ENCODE data around the gene FAM20A. TPM values are rescaled to one million over a fixed set of nuclear protein-coding genes. Genes with fewer than 3 reads are reported as not detected.
"Not testable (repeated sequence)": the region's sequence is repeated elsewhere in the genome, so short reads cannot be mapped to it uniquely, and the experiment has no call there.

Gene FAM20A
- total and polyA plus RNA-seq, 9 of the 15 experiments (the other 6 are each of a cell fraction or from before 2014, with no cell fraction given) = 0.07 TPM; not detected in 8

- H3K4me2 ChIP-seq (ENCODE audit: insufficient read depth, low read length); H4K20me1 ChIP-seq (replicated peaks; ENCODE audit: control insufficient read depth, insufficient read depth, low read length); ATAC-seq; H2AFZ ChIP-seq (ENCODE audit: low read depth, low read length); H3K9ac ChIP-seq (ENCODE audit: insufficient read depth in 1 of 2, low read depth in 2 of 2, low read length in 2 of 2); H3K4me1 ChIP-seq (replicated peaks in 1 of 2; ENCODE audit: control insufficient read depth in 2 of 2, insufficient read depth in 2 of 2, low read length in 2 of 2); DNase-seq (ENCODE audit: extremely low read depth in 1 of 4, low spot score in 3 of 4); BruUV-seq (replicated peaks); intact Hi-C loops (cut with micrococcal nuclease); H3K9me1 ChIP-seq (ENCODE audit: control insufficient read depth, insufficient read depth, low read length); POLR2A ChIA-PET; H3K9me3 ChIP-seq (replicated peaks; ENCODE audit: control insufficient read depth, insufficient read depth, low read depth, low read length); FAIRE-seq; H3K27me3 ChIP-seq (ENCODE audit: control insufficient read depth in 2 of 2, insufficient read depth in 2 of 2, low read length in 2 of 2); in situ Hi-C loops (cut with MboI); H3K27ac ChIP-seq (ENCODE audit: extremely low read depth, low read depth, low read length); H3K4me3 ChIP-seq; CTCF ChIA-PET (ENCODE audit: low intra/inter-chr PET ratio): not testable (repeated sequence)
- Histone ChIP-seq H3K36me3 (ENCODE audit: control insufficient read depth, insufficient read depth, low read length) (peaks cover 47% of the 10 kb centered on the region), H3K79me2 (ENCODE audit: control insufficient read depth, insufficient read depth, low read length) (peaks cover 32% of the 10 kb centered on the region)
- TF ChIP-seq POLR2AphosphoS5 (IDR thresholded peaks at IDR 0.05; ENCODE audit: control insufficient read depth, insufficient read depth, low read depth, low read length) = peak; percentile 30; the same call in 1 of the 2 replicates
- WGBS (ENCODE audit: insufficient coverage, low coverage, missing lambda C conversion rate) = 100% methylated on average over 2 of the region's 3 CpGs
Observed at GRCh38 chr17:68517605-68518004, 83.6 kb downstream of the FAM20A start.

- in situ Hi-C loops (cut with MboI) = no loop called here
- Histone ChIP-seq H3K9me1 (ENCODE audit: control insufficient read depth, insufficient read depth, low read length) (no peaks in the 10 kb centered on the region), H3K36me3 (ENCODE audit: control insufficient read depth, insufficient read depth, low read length) (peaks cover 38% of the 10 kb centered on the region), H3K9me3 (replicated peaks; ENCODE audit: control insufficient read depth, insufficient read depth, low read depth, low read length) (no peaks in the 10 kb centered on the region), H3K4me2 (ENCODE audit: insufficient read depth, low read length) (no peak overlapping the region), H3K27me3 (ENCODE audit: control insufficient read depth in 2 of 2, insufficient read depth in 2 of 2, low read length in 2 of 2) (no peaks in the 10 kb centered on the region), H3K4me1 (replicated peaks in 1 of 2; ENCODE audit: control insufficient read depth in 2 of 2, insufficient read depth in 2 of 2, low read length in 2 of 2) (peaks cover 0 to 3% of the 10 kb centered on the region in 2 experiments; a peak in 3 of 5 replicates), H3K27ac (ENCODE audit: extremely low read depth, low read depth, low read length) (no peak overlapping the region), H4K20me1 (replicated peaks; ENCODE audit: control insufficient read depth, insufficient read depth, low read length) (no peaks in the 10 kb centered on the region), H2AFZ (ENCODE audit: low read depth, low read length) (no peak overlapping the region), H3K79me2 (ENCODE audit: control insufficient read depth, insufficient read depth, low read length) (peaks cover 33% of the 10 kb centered on the region), H3K9ac (ENCODE audit: insufficient read depth in 1 of 2, low read depth in 2 of 2, low read length in 2 of 2) (no peak overlapping the region), H3K4me3 (no peak overlapping the region)
- POLR2A ChIA-PET = interaction anchor here (0.6 to 0.7 kb wide), 2 partner anchors 489 to 1618 kb away, joined by 3 read pairs; no protein-coding TSS in a partner anchor
- CTCF ChIA-PET (ENCODE audit: low intra/inter-chr PET ratio) = no interaction called here
- BruUV-seq (replicated peaks) = no TSS peak
- ATAC-seq = no peak
- intact Hi-C loops (cut with micrococcal nuclease) = no loop called here
- 94% methylated on average over 1 of the region's 1 CpG for WGBS (ENCODE audit: insufficient coverage, low coverage, missing lambda C conversion rate)
- no peak for FAIRE-seq
- DNase-seq (ENCODE audit: extremely low read depth in 1 of 4, low spot score in 3 of 4) = no peak
- TF ChIP-seq NFE2L1 (tag; IDR thresholded peaks at IDR 0.05; ENCODE audit: borderline replicate concordance, low read depth) (no peak), ILF3 (IDR thresholded peaks at IDR 0.05; ENCODE audit: borderline replicate concordance) (no peak), MAFK (IDR thresholded peaks at IDR 0.05; ENCODE audit: low read length) (no peak), MLLT1 (IDR thresholded peaks at IDR 0.05) (no peak), MCM2 (IDR thresholded peaks at IDR 0.05; ENCODE audit: low read depth) (no peak), ZNF12 (CRISPR knock-in tag; IDR thresholded peaks at IDR 0.05) (no peak), ZBTB49 (CRISPR knock-in tag; IDR thresholded peaks at IDR 0.05; ENCODE audit: borderline replicate concordance) (no peak), ZNF644 (tag; IDR thresholded peaks at IDR 0.05; ENCODE audit: low read depth) (no peak), TEAD2 (tag; IDR thresholded peaks at IDR 0.05) (no peak)
- TF ChIP-seq, protein P1, sequence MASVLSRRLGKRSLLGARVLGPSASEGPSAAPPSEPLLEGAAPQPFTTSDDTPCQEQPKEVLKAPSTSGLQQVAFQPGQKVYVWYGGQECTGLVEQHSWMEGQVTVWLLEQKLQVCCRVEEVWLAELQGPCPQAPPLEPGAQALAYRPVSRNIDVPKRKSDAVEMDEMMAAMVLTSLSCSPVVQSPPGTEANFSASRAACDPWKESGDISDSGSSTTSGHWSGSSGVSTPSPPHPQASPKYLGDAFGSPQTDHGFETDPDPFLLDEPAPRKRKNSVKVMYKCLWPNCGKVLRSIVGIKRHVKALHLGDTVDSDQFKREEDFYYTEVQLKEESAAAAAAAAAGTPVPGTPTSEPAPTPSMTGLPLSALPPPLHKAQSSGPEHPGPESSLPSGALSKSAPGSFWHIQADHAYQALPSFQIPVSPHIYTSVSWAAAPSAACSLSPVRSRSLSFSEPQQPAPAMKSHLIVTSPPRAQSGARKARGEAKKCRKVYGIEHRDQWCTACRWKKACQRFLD (CRISPR knock-in tag; IDR thresholded peaks at IDR 0.05) = no peak
Observed at GRCh38 chr17:68516732-68517131, 84.4 kb downstream of the FAM20A start.

Measured in K562 (cell line).